ENCODE measurements around the gene RAPSN. TPM values are rescaled to one million over a fixed set of nuclear protein-coding genes. Genes with fewer than 3 reads are reported as not detected.

RAPSN gene
- 8.1 TPM for total RNA-seq

DNA sequence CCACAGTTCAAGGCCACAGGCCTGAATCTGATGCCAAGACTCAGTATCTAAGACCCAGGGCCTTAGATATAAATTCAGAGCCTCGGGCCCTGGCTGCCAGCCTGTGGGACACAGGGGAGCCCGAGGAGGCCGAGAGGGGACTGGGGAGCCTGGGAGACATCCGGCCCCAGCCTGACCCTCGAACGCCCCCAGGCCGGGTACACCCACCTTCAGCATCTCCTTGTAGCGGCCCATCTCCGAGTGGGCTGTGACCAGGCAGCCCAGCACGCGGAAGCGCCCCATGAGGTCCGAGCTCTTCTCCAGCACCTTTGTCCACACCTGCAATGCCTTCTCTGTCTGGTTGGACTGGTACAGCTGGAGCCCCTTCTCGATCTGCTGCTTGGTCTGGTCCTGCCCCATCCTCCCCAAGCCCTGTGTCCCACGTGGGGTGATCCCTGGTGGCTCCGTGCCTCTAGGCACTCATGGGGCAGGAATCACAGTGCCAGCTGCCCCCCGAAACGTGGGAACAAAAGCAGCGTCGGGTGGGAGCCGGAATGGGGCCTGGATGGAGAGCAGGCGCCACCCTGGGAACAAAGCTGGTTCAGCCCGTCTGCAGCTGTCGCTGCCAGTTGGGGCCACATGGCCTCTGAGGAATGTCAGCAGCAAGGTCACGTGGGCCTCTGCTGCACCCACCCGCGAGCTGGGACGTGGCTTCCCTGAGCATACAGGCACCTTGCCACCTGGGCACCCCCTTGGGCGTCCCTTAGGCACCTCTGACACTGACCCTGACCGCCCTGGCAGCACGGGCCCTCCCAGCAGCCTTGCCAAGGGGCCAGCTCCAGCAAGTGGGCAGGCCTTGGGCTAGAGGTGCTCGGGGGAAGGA, at the start of gene RAPSN:
TSS of gene RAPSN (minus strand) at position 571 of the 862 bp plus-strand sequence. CDS start at position 399, 172 bp downstream.

DNA sequence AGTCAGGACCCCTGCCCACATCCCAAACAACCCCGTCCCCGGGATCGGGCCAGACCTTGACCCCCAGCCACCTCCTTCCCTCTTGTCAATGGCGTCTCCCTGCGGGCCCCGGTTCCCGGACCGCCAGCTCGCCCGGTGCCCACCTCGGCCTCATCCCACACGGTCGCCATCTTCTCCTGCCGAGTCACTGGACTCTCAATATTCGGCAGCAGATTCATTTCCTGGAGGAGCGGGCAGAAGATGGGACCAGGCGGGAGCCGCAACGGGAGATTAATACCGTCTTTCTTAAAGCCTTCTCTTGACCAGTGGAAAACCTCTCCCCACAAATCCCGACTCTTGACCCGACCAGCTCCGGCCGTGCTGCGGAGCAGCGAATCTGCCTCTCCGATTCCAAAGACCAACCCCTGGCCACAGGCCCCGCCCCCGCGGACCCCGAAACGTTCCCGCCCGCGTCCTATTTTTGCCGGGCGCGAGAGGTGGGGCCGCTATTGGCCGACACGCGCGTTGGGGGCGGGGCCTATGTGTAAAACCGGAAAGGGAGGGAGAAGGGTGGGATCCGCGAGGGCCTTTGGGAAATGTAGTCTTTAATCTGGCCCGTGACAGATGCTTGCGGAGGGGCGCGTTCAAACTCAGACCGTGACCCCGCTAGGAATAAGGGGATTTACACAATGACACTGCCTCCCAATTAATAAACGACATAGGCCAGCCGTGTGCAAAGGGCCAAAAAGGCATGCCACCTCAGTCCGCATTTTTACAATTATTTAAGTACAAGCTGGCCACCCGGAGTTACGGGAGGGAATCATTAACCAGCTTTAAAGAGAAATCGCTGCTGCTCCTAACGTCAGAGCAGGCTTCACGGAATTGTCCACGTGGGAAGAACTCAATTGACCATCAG, 22.6 kb downstream of the RAPSN start, which contains the start of gene PSMC3:
TSS of gene PSMC3 (minus strand) at position 378 of the 895 bp plus-strand sequence. CDS start at position 218, 160 bp downstream.

DNA sequence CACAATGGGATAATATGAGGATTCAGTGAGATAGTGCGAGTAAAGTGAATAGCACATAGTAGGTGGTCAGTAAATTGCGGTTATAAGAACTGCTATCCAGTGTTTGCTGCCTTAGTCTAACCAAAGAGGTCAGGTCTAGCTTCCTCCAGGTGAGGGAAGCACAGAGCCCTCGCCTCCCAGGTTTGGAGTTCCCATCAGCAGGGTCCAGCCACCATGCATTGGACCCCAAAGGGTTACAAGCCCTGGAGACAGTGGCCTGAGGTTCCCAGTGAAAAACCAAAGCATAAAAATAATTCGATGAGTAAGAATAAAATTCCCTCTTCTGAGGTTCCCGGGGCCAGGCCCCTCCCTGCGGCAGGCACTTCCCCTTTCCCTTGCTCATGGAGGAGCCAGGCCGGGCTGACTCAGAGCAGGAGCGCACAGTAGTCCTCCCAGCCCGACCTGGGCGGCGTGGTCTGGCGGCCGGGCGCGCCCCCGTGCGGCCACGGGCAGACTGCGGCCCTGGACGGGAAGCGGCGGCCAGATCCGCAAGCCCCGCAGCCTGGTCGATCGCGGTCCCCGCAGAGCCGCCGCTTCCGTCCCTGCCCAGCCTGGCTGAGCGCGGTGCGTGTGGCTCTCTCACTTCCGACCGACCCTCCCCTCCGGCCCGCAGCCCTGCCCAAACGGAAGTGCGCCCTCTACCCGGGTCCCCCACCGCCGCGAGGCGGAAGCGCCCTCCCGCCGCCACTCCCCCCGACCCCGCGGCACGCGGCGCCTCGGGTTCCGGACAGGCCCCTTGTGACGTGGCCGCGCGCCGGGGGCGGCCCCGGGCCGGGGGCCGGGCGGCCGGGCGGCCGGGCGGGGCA, 41.0 kb downstream of the RAPSN start, which contains the start of gene SLC39A13:
TSS of gene SLC39A13 (plus strand) at position 845 of the 845 bp plus-strand sequence. CDS start 1,505 bp downstream, outside the sequence.

Other genes starting within 250 kb of the RAPSN start
- gene DDB2, start 234.2 kb downstream of the RAPSN start, total RNA-seq: 13.5 TPM
- 50.7 TPM for gene ACP2, start 200.3 kb downstream of the RAPSN start, total RNA-seq
- 13.7 TPM for gene NR1H3, start 191.1 kb downstream of the RAPSN start, total RNA-seq
- gene MADD, start 179.0 kb downstream of the RAPSN start, total RNA-seq: 115 TPM
- 0.11 TPM for gene MYBPC3, start 96.4 kb downstream of the RAPSN start, total RNA-seq
- gene SPI1, start 70.6 kb downstream of the RAPSN start, total RNA-seq: 5.4 TPM
- 52.1 TPM for gene SLC39A13, start 40.5 kb downstream of the RAPSN start, total RNA-seq
- gene PSMC3, start 22.7 kb downstream of the RAPSN start, total RNA-seq: 116 TPM
- 227 TPM for gene CELF1, start 104.0 kb upstream of the RAPSN start, total RNA-seq
- 87.0 TPM for gene PTPMT1, start 116.5 kb upstream of the RAPSN start, total RNA-seq
- 31.8 TPM for gene KBTBD4, start 129.8 kb upstream of the RAPSN start, total RNA-seq
- 62.6 TPM for gene NDUFS3, start 129.9 kb upstream of the RAPSN start, total RNA-seq
- 1.2 TPM for gene FAM180B, start 137.5 kb upstream of the RAPSN start, total RNA-seq
- 18.5 TPM for gene C1QTNF4, start 145.3 kb upstream of the RAPSN start, total RNA-seq
- gene MTCH2, start 193.4 kb upstream of the RAPSN start, total RNA-seq: 48.7 TPM

Data from camera-type eye (tissue), 1 donor.